Measurements from ENCODE around the gene EVX1. TPM values are rescaled to one million over a fixed set of nuclear protein-coding genes. Genes with fewer than 3 reads are reported as not detected.
A peak's percentile ranks its signal among the peaks of the same experiment; 100 is the strongest.

The EVX1 gene
- total and polyA plus RNA-seq, 2 experiments from 2014 or later, result not detected

DNA sequence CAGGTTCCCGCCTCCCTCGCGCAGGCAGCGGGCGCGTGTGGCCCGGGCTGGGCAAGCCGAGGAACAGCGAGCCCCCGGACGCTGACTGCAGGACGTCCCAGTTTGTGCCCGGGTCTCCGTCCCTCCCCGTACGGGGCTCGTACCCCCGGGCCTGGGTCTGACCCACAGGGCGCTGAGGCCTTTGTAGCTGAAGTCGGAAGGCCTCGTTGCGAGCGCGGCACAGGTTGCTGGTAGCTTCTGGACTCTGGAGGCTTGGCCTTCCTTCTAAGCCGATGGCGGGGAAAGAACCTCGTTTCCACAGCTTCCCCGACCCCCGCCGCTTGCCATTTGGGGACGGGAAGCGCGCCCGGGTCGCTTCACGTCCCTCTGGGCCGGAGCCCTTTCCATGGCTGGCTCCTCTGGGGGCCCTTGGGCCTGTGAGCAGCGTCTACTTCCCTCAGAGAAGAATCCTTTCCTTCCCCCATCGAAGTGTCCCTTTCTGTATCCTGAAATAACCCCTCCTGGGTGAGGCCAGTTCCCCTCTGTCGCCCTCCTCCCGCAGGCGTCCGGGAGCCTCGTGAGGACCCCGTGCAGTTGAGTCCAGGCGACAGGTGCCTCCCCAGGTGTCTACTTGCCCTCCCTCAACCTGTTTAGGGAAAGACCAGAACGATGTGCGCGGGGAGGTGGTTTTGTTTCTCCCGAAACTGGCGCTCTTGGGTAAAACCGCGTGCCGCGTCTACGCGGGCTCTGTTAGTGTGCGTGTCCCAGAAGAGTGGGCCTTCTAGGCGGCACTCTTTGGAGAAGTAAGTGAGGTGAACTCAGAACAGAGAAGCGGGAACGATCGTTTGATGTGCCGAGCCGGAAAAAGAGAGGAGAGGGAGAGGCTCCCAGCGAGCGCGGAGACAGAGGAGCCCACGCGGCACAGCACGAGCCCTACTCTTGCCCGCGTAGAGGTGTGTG is 9.3 kb downstream of the EVX1 start:
- H2AFZ ChIP-seq, result no peak overlapping the region
- no peak for DNase-seq
- in situ Hi-C loops (cut with MboI), result no loop called here
- TF ChIP-seq EZH2phosphoT487 (IDR thresholded peaks at IDR 0.05; ENCODE audit: insufficient read depth, low read depth) (0 out of 2 replicates have a peak, but pooled peaks have one; percentile 11), EZH2 (IDR thresholded peaks at IDR 0.05; ENCODE audit: insufficient read depth, poor library complexity, severe bottlenecking) (peak; percentile 19)
- H3K4me1 ChIP-seq (ENCODE audit: insufficient read depth), result peaks cover 9% of the 10 kb centered on the region
- H3K79me2 ChIP-seq (ENCODE audit: insufficient read depth), result no peaks in the 10 kb centered on the region
- H3K36me3 ChIP-seq (ENCODE audit: low read depth), result no peaks in the 10 kb centered on the region
- no peaks in the 10 kb centered on the region for H4K20me1 ChIP-seq (ENCODE audit: insufficient read depth)
- WGBS, 2 experiments (ENCODE audit: low coverage in 1 of 2, low lambda C conversion rate in 2 of 2, missing lambda C conversion rate in 2 of 2), result 42 to 43% methylated on average over 68 to 69 of the region's 72 CpGs
- no peaks in the 10 kb centered on the region for H3K9me3 ChIP-seq (ENCODE audit: low read depth)
- H3K4me2 ChIP-seq (ENCODE audit: unreplicated experiment), result no peak overlapping the region
- H3F3A ChIP-seq (ENCODE audit: insufficient read depth), result no peaks in the 10 kb centered on the region
- no peak overlapping the region for H3K27ac ChIP-seq
- no peak overlapping the region for H3K4me3 ChIP-seq
- no peaks in the 10 kb centered on the region for H3K9me2 ChIP-seq (ENCODE audit: insufficient read depth)
- H3K9ac ChIP-seq, result no peak overlapping the region
- H3K27me3 ChIP-seq (replicated peaks; ENCODE audit: insufficient read depth), result peaks cover 65% of the 10 kb centered on the region

DNA sequence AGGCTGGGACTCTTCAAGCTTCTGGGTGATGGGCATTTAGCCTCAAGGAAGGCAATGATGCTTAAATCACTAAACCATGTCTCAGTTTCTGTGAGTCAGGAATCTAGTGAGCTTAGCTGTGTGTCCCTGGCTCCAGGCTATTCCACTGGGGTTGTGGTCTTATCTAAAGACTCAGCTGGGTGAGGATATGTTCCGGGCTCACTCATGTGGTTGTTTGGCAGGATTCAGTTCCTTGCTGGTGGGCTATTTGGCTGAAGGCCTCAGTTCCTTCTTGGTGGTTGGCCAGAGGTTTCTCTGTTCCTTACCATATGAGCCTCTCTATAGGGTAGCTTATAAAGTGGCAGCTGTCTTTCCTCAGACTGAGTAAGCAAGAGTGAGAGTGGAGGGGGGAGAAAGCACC is 12.0 kb downstream of the EVX1 start:
- no peaks in the 10 kb centered on the region for H3K9me3 ChIP-seq (ENCODE audit: low read depth)
- no peaks in the 10 kb centered on the region for H3K36me3 ChIP-seq (ENCODE audit: low read depth)
- TF ChIP-seq EZH2phosphoT487 (IDR thresholded peaks at IDR 0.05; ENCODE audit: insufficient read depth, low read depth) (no peak), EZH2 (IDR thresholded peaks at IDR 0.05; ENCODE audit: insufficient read depth, poor library complexity, severe bottlenecking) (no peak)
- no peaks in the 10 kb centered on the region for H3K4me1 ChIP-seq (ENCODE audit: insufficient read depth)
- no peak overlapping the region for H3K4me2 ChIP-seq (ENCODE audit: unreplicated experiment)
- no peak overlapping the region for H3K27ac ChIP-seq
- peak; percentile 31 for DNase-seq
- in situ Hi-C loops (cut with MboI), result no loop called here
- WGBS, 2 experiments (ENCODE audit: low coverage in 1 of 2, low lambda C conversion rate in 2 of 2, missing lambda C conversion rate in 2 of 2), result 90 to 96% methylated on average over 1 of the region's 1 CpG
- H4K20me1 ChIP-seq (ENCODE audit: insufficient read depth), result no peaks in the 10 kb centered on the region
- no peak overlapping the region for H3K4me3 ChIP-seq
- no peak overlapping the region for H2AFZ ChIP-seq
- H3F3A ChIP-seq (ENCODE audit: insufficient read depth), result no peaks in the 10 kb centered on the region
- no peak overlapping the region for H3K9ac ChIP-seq
- no peaks in the 10 kb centered on the region for H3K79me2 ChIP-seq (ENCODE audit: insufficient read depth)
- peaks cover 41% of the 10 kb centered on the region for H3K27me3 ChIP-seq (replicated peaks; ENCODE audit: insufficient read depth)
- no peaks in the 10 kb centered on the region for H3K9me2 ChIP-seq (ENCODE audit: insufficient read depth)

DNA sequence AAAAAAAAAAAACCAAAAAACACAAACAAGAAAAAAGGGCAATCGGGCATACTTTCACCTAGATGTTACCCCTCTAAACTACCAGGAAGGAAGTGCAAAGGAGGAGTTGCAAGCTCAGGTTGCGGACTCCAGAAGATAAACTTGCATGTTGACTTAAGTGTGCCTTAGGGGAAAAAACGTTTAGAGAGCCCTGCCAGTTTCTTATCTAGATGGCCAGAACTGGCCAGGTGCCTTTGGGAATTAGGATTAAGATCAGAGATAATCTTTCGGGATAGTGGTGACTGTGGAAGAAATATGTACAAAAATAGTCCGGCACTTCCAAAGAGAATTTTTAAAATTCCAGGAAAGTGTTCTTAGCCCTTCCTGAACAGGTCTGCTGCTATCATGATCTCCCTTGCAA is 17.6 kb downstream of the EVX1 start:
- TF ChIP-seq EZH2 (IDR thresholded peaks at IDR 0.05; ENCODE audit: insufficient read depth, poor library complexity, severe bottlenecking) (no peak), EZH2phosphoT487 (IDR thresholded peaks at IDR 0.05; ENCODE audit: insufficient read depth, low read depth) (no peak)
- Histone ChIP-seq H3K36me3 (ENCODE audit: low read depth) (no peaks in the 10 kb centered on the region), H3K27me3 (replicated peaks; ENCODE audit: insufficient read depth) (no peaks in the 10 kb centered on the region; the same call in 1 of the 2 replicates), H3K4me3 (no peak overlapping the region), H3K9me3 (ENCODE audit: low read depth) (no peaks in the 10 kb centered on the region), H2AFZ (no peak overlapping the region), H3F3A (ENCODE audit: insufficient read depth) (no peaks in the 10 kb centered on the region), H3K9ac (no peak overlapping the region), H3K4me2 (ENCODE audit: unreplicated experiment) (no peak overlapping the region), H3K4me1 (ENCODE audit: insufficient read depth) (no peaks in the 10 kb centered on the region), H3K27ac (no peak overlapping the region), H3K9me2 (ENCODE audit: insufficient read depth) (no peaks in the 10 kb centered on the region), H4K20me1 (ENCODE audit: insufficient read depth) (no peaks in the 10 kb centered on the region), H3K79me2 (ENCODE audit: insufficient read depth) (no peaks in the 10 kb centered on the region)
- DNase-seq, result no peak
- in situ Hi-C loops (cut with MboI), result no loop called here
- 67 to 70% methylated on average over 5 of the region's 5 CpGs for WGBS, 2 experiments (ENCODE audit: low coverage in 1 of 2, low lambda C conversion rate in 2 of 2, missing lambda C conversion rate in 2 of 2)

DNA sequence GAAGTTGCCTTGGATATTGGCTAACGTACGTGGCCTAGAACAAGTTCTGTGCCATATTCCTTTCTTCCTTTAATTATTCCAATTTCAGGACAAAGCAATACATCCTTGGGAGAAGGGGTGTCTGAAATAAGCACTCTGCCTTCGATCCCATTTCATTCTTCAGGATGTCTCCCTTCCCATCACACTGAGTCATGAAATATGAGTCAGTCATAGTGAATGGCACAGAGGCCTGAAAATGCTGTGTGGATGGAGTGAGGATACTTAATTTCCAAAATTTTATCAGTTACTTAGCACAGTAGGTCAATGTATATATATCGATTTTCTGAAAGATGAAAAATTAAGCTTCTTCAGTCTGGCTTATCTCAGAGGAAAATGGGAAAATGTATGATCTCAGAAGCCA is 19.5 kb downstream of the EVX1 start:
- Histone ChIP-seq H3K9ac (no peak overlapping the region), H3K36me3 (ENCODE audit: low read depth) (no peaks in the 10 kb centered on the region), H3K4me3 (no peak overlapping the region), H2AFZ (no peak overlapping the region), H3K27me3 (replicated peaks; ENCODE audit: insufficient read depth) (no peaks in the 10 kb centered on the region; the same call in 1 of the 2 replicates), H3K27ac (no peak overlapping the region), H4K20me1 (ENCODE audit: insufficient read depth) (no peaks in the 10 kb centered on the region), H3K9me2 (ENCODE audit: insufficient read depth) (no peaks in the 10 kb centered on the region), H3F3A (ENCODE audit: insufficient read depth) (no peaks in the 10 kb centered on the region), H3K4me2 (ENCODE audit: unreplicated experiment) (no peak overlapping the region), H3K4me1 (ENCODE audit: insufficient read depth) (no peaks in the 10 kb centered on the region), H3K79me2 (ENCODE audit: insufficient read depth) (no peaks in the 10 kb centered on the region), H3K9me3 (ENCODE audit: low read depth) (no peaks in the 10 kb centered on the region)
- TF ChIP-seq EZH2phosphoT487 (IDR thresholded peaks at IDR 0.05; ENCODE audit: insufficient read depth, low read depth) (no peak), EZH2 (IDR thresholded peaks at IDR 0.05; ENCODE audit: insufficient read depth, poor library complexity, severe bottlenecking) (no peak)
- peak; percentile 40 for DNase-seq
- 51 to 52% methylated on average over 4 of the region's 4 CpGs for WGBS, 2 experiments (ENCODE audit: low coverage in 1 of 2, low lambda C conversion rate in 2 of 2, missing lambda C conversion rate in 2 of 2)
- in situ Hi-C loops (cut with MboI), result no loop called here

Data from GM23248 (cell line).